ENCODE measurements around the gene MEX3D.

Gene MEX3D

GRCh38 chr19:1560286-1560882, 7.7 kb downstream of the MEX3D start:
- DNase-seq (ENCODE audit: extremely low spot score): no peak
- ChIA-PET CTCF (no interaction called here), POLR2A (interaction anchor here (2.3 kb wide), 1 partner anchor 30 kb away, joined by 7 read pairs; no protein-coding TSS in a partner anchor)
- TF ChIP-seq BHLHE40 (IDR thresholded peaks at IDR 0.05; ENCODE audit: borderline replicate concordance) (no peak), NFRKB (IDR thresholded peaks at IDR 0.05) (no peak), HDGF (IDR thresholded peaks at IDR 0.05; ENCODE audit: borderline replicate concordance) (no peak), ZNF384 (IDR thresholded peaks at IDR 0.05) (no peak), SP1 (IDR thresholded peaks at IDR 0.05) (no peak), PKNOX1 (IDR thresholded peaks at IDR 0.05) (no peak)

- CTCF ChIA-PET: no interaction called here
- POLR2A ChIA-PET: interaction anchor here (2.3 kb wide), 1 partner anchor 32 kb away, joined by 7 read pairs; no protein-coding TSS in a partner anchor
- TF ChIP-seq PKNOX1 (IDR thresholded peaks at IDR 0.05) (no peak), FOXK2 (IDR thresholded peaks at IDR 0.05) (no peak), TARDBP (IDR thresholded peaks at IDR 0.05) (no peak), ZNF384 (IDR thresholded peaks at IDR 0.05) (no peak), BHLHE40 (IDR thresholded peaks at IDR 0.05; ENCODE audit: borderline replicate concordance) (no peak), ARNT (IDR thresholded peaks at IDR 0.05) (no peak), CTBP1 (IDR thresholded peaks at IDR 0.05; ENCODE audit: borderline replicate concordance) (no peak), SP1 (IDR thresholded peaks at IDR 0.05) (no peak), FOXA1 (IDR thresholded peaks at IDR 0.05) (no peak), ELF4 (IDR thresholded peaks at IDR 0.05) (no peak), LEF1 (IDR thresholded peaks at IDR 0.05; ENCODE audit: borderline replicate concordance) (no peak), SUZ12 (IDR thresholded peaks at IDR 0.05) (no peak)
- no peak for DNase-seq (ENCODE audit: extremely low spot score)
Observed at GRCh38 chr19:1558552-1558951, 9.6 kb downstream of the MEX3D start.

DNA sequence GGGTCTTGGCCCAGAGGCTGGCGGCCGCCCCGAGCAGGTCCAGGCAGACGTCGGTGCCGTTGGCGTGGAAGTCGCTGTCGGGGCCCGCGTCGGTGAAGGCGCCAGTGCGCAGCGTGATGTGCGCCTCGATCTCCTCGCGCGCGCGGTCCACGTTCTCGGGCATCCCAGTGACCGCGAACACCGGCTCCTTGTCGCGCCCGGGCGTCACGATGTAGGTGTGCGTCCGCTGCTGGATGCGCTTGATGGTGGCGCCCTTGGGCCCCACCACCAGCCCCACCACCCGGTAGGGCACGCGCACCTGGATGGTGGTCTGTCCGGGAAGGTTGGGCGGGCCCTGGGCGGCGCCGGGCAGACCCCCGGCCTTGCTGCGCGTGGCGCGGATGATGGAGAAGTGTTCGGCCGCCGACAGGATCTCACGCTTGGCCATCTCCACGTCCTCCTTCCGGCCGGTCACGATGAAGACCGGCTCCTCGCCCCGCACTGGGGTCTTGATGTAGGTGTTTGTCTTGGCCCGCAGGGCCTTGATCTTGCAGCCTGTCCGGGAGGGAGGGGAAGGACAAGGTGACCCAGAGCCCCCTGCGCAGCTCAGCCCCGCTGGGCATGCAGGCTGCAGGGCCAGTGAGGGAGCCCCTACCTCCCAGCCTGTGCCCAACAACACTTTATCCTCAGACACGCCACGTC, 11.6 kb downstream of the MEX3D start:
- CTCF ChIA-PET: no interaction called here
- POLR2A ChIA-PET: no interaction called here
- TF ChIP-seq FOXA1 (IDR thresholded peaks at IDR 0.05): no peak
- TF ChIP-seq SP1 (IDR thresholded peaks at IDR 0.05): no peak
- no peak for TF ChIP-seq BHLHE40 (IDR thresholded peaks at IDR 0.05; ENCODE audit: borderline replicate concordance)
- TF ChIP-seq PKNOX1 (IDR thresholded peaks at IDR 0.05): no peak
- no peak for TF ChIP-seq ZNF384 (IDR thresholded peaks at IDR 0.05)
- TF ChIP-seq L3MBTL2 (conservative IDR thresholded peaks at IDR 0.05): no peak

DNA sequence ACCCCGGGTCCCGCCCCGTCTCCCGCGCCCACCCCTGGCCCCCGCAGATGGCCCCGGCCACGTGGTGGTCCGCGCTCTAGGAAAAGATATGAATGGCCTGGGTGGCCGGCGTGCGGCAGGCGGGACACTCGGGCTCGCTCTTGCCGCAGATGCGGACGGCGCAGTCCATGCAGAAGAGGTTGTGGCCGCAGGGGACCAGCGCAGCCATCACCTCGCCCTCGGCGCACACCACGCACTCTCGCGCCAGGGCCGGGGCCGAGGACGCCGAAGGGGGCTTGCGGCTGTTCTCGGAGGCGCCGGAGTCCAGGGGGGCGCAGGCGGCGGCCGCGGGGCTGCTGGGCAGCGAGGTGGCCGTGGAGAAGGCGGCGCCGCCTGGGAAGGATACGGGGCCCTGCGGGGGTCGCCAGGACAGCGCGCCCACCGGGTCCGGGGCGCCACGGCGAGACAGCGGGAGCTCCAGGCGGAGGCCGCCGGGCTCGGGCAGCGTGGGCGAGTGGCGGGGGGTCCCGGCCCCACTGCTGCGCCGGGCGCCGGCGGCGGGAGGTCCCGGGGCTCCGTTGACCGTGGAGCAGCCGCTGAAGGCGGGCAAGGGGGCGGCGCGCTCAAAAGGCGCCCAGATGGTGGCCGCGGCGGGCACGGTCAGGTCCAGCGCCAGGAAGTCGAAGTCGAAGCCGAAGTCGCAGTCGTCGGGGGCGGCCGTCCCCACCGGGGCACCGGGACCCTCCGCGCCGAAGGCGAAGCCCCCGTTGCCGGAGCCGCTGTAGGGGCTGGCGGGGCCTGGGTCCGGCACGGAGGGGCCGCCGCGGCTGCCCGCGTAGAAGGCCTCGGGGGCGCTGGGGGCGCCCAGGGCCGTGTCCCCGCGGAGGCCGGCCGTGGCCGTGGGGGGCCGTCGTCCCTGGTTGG, 12.4 kb downstream of the MEX3D start:
- CTCF ChIA-PET: interaction anchor here (0.6 kb wide), 1 partner anchor 10 kb away, joined by 4 read pairs; no protein-coding TSS in a partner anchor
- no peak for DNase-seq (ENCODE audit: extremely low spot score)
- POLR2A ChIA-PET: no interaction called here
- no peak for TF ChIP-seq TARDBP (IDR thresholded peaks at IDR 0.05)
- no peak for TF ChIP-seq SP1 (IDR thresholded peaks at IDR 0.05)
- no peak for TF ChIP-seq ELF4 (IDR thresholded peaks at IDR 0.05)
- TF ChIP-seq L3MBTL2 (conservative IDR thresholded peaks at IDR 0.05): no peak
- TF ChIP-seq PKNOX1 (IDR thresholded peaks at IDR 0.05): no peak
- TF ChIP-seq SUZ12 (IDR thresholded peaks at IDR 0.05): no peak
- TF ChIP-seq FOXA1 (IDR thresholded peaks at IDR 0.05): no peak
- TF ChIP-seq NFRKB (IDR thresholded peaks at IDR 0.05): no peak
- TF ChIP-seq HDGF (IDR thresholded peaks at IDR 0.05; ENCODE audit: borderline replicate concordance): no peak
- no peak for TF ChIP-seq FOXK2 (IDR thresholded peaks at IDR 0.05)
- no peak for TF ChIP-seq FOXM1 (IDR thresholded peaks at IDR 0.05; ENCODE audit: borderline replicate concordance)
- no peak for TF ChIP-seq BHLHE40 (IDR thresholded peaks at IDR 0.05; ENCODE audit: borderline replicate concordance)

More for the DNA sequence above, 11.6 kb downstream of the MEX3D start:
- no peak for DNase-seq (ENCODE audit: extremely low spot score)

GRCh38 chr19:1554968-1555367, 13.2 kb downstream of the MEX3D start:
- CTCF ChIA-PET: interaction anchor here (0.6 kb wide), 1 partner anchor 9 kb away, joined by 4 read pairs; no protein-coding TSS in a partner anchor
- no peak for DNase-seq (ENCODE audit: extremely low spot score)
- TF ChIP-seq TARDBP (IDR thresholded peaks at IDR 0.05) (no peak), HDGF (IDR thresholded peaks at IDR 0.05; ENCODE audit: borderline replicate concordance) (no peak), FOXA1 (IDR thresholded peaks at IDR 0.05) (no peak), PKNOX1 (IDR thresholded peaks at IDR 0.05) (no peak), ELF4 (IDR thresholded peaks at IDR 0.05) (no peak), FOXK2 (IDR thresholded peaks at IDR 0.05) (no peak), FOXM1 (IDR thresholded peaks at IDR 0.05; ENCODE audit: borderline replicate concordance) (no peak), BHLHE40 (IDR thresholded peaks at IDR 0.05; ENCODE audit: borderline replicate concordance) (no peak), NFRKB (IDR thresholded peaks at IDR 0.05) (no peak), ARNT (IDR thresholded peaks at IDR 0.05) (no peak), ZNF384 (IDR thresholded peaks at IDR 0.05) (no peak), SP1 (IDR thresholded peaks at IDR 0.05) (no peak), CTBP1 (IDR thresholded peaks at IDR 0.05; ENCODE audit: borderline replicate concordance) (no peak), SUZ12 (IDR thresholded peaks at IDR 0.05) (no peak), L3MBTL2 (conservative IDR thresholded peaks at IDR 0.05) (no peak), LEF1 (IDR thresholded peaks at IDR 0.05; ENCODE audit: borderline replicate concordance) (no peak)
- POLR2A ChIA-PET: no interaction called here

Measured in HEK293T (cell line).